ENCODE data around the gene ITPA. TPM values are rescaled to one million over a fixed set of nuclear protein-coding genes. Genes with fewer than 3 reads are reported as not detected.
"Not testable (repeated sequence)": the region's sequence is repeated elsewhere in the genome, so short reads cannot be mapped to it uniquely, and the experiment has no call there.

Gene ITPA
- total RNA-seq, 4 donors from 2014 or later = 32.0 to 42.9 (median 35.7) TPM

GRCh38 chr20:3174442-3175261 is 34.6 kb upstream of the ITPA start:
- DNase-seq (ENCODE audit: low spot score) (no peak), ATAC-seq (ENCODE audit: low FRiP score) (no peak)
- TF ChIP-seq, protein P1, sequence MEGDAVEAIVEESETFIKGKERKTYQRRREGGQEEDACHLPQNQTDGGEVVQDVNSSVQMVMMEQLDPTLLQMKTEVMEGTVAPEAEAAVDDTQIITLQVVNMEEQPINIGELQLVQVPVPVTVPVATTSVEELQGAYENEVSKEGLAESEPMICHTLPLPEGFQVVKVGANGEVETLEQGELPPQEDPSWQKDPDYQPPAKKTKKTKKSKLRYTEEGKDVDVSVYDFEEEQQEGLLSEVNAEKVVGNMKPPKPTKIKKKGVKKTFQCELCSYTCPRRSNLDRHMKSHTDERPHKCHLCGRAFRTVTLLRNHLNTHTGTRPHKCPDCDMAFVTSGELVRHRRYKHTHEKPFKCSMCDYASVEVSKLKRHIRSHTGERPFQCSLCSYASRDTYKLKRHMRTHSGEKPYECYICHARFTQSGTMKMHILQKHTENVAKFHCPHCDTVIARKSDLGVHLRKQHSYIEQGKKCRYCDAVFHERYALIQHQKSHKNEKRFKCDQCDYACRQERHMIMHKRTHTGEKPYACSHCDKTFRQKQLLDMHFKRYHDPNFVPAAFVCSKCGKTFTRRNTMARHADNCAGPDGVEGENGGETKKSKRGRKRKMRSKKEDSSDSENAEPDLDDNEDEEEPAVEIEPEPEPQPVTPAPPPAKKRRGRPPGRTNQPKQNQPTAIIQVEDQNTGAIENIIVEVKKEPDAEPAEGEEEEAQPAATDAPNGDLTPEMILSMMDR (IDR thresholded peaks at IDR 0.05) = no peak

DNA sequence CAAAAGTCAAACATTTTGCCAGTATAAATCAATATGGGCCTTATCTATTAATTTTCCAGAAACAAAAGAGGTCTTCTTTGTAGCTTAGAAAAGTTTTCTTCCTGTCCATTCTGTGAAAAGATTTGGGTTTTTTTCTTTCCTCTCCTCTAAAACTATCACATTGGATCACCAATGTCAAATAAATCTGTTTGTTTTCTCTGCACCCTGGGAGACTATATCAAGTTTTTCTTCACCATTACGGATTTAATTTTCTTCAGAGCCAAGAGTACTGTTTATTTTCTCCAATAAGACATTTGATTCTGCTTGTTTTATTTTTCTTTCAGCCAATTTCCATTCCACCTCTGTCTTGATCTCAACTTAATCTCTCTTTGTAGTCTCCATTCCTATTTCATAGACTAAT is 34.0 kb upstream of the ITPA start:
- TF ChIP-seq, protein P1 (IDR thresholded peaks at IDR 0.05) = no peak
- no peak for ATAC-seq (ENCODE audit: low FRiP score)
- no peak for DNase-seq (ENCODE audit: low spot score)

- DNase-seq (ENCODE audit: low spot score) = no peak
- TF ChIP-seq, protein P1 (IDR thresholded peaks at IDR 0.05) = no peak
- no peak for ATAC-seq (ENCODE audit: low FRiP score)
These were observed 31.4 kb upstream of the ITPA start for GRCh38 chr20:3177746-3178485.

DNA sequence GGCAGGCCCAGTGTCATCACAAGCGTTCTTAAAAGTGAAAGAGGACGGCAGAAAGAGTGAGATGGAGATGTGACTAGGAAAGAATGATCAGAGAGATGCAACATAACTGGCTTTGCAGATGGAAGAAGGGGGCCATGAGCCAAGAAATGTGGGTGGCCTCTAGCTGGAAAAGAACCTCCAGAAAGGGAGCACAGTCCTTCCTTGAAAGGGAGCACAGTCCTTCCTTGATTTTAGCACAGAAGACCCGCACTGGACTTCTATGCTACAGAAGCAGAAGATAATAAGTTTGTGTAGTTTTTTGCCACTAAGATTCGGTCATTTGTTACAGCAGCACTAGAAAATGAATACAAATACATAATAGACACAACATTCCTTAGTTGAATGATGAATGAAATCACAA is 29.0 kb upstream of the ITPA start:
- no peak for ATAC-seq (ENCODE audit: low FRiP score)

DNA sequence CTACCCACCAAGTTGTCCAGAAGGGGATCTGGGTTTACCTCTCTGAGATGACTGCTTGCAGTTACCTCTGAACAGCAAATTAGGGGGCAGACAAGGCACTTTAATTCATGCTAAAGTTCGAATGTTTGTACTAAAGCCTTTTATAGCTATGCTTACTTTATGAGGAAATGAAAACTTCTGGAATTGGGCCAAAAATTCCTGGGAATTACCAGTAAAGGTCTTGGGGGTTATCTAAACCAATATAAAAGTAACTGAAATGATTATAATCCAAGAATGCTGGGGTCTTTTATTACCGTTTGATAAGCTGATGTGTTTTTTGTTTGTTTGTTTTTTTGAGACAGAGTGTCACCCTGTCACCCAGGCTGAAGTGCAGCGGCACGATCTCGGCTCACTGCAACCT is 28.0 kb upstream of the ITPA start:
- ATAC-seq (ENCODE audit: low FRiP score) (no peak), DNase-seq (ENCODE audit: low spot score) (no peak)
- TF ChIP-seq, protein P1 (IDR thresholded peaks at IDR 0.05) = no peak

More for the DNA sequence above, 29.0 kb upstream of the ITPA start:
- DNase-seq (ENCODE audit: low spot score) = no peak
- TF ChIP-seq, protein P1 (IDR thresholded peaks at IDR 0.05) = no peak

GRCh38 chr20:3182429-3182828 is 26.9 kb upstream of the ITPA start:
- DNase-seq (ENCODE audit: low spot score); ATAC-seq (ENCODE audit: low FRiP score): not testable (repeated sequence)

GRCh38 chr20:3183896-3184612 is 25.2 kb upstream of the ITPA start:
- DNase-seq (ENCODE audit: low spot score) (no peak), ATAC-seq (ENCODE audit: low FRiP score) (no peak)
- TF ChIP-seq, protein P1 (IDR thresholded peaks at IDR 0.05) = no peak

DNA sequence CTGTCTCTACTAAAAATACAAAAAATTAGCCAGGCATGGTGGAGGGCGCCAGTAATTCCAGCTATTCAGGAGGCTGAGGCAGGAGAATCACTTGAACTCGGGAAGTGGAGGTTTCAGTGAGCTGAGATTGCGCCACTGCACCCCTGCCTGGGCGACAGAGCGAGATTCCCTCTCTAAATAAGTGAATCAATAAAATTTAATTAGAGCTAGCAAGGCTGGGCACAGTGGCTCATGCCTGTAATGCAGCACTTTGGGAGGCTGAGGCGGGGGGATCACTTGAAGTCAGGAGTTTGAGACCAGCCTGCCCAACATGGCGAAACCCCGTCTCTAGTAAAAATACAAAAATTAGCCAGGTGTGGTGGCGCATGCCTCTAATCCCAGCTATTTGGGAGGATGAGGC is 21.4 kb upstream of the ITPA start:
- ATAC-seq (ENCODE audit: low FRiP score); DNase-seq (ENCODE audit: low spot score): not testable (repeated sequence)
